ENCODE results near the gene FAM210B.

- no peak for TF ChIP-seq ZNF8 (CRISPR knock-in tag; IDR thresholded peaks at IDR 0.05)
- TF ChIP-seq ZFP3 (CRISPR knock-in tag; IDR thresholded peaks at IDR 0.05): no peak
- TF ChIP-seq PATZ1 (CRISPR knock-in tag; IDR thresholded peaks at IDR 0.05; ENCODE audit: borderline replicate concordance): no peak
- TF ChIP-seq ARNTL (CRISPR knock-in tag; IDR thresholded peaks at IDR 0.05; ENCODE audit: borderline replicate concordance, low read depth): no peak
- no peak for TF ChIP-seq ZFP30 (CRISPR knock-in tag; IDR thresholded peaks at IDR 0.05)
- TF ChIP-seq TOX (CRISPR knock-in tag; IDR thresholded peaks at IDR 0.05; ENCODE audit: borderline replicate concordance): no peak
- no peak for TF ChIP-seq PPARA (CRISPR knock-in tag; IDR thresholded peaks at IDR 0.05; ENCODE audit: borderline replicate concordance)
- TF ChIP-seq, protein P1, sequence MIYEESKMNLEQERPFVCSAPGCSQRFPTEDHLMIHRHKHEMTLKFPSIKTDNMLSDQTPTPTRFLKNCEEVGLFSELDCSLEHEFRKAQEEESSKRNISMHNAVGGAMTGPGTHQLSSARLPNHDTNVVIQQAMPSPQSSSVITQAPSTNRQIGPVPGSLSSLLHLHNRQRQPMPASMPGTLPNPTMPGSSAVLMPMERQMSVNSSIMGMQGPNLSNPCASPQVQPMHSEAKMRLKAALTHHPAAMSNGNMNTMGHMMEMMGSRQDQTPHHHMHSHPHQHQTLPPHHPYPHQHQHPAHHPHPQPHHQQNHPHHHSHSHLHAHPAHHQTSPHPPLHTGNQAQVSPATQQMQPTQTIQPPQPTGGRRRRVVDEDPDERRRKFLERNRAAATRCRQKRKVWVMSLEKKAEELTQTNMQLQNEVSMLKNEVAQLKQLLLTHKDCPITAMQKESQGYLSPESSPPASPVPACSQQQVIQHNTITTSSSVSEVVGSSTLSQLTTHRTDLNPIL (CRISPR knock-in tag; IDR thresholded peaks at IDR 0.05; ENCODE audit: low read depth): no peak
- no peak for TF ChIP-seq ZNF565 (CRISPR knock-in tag; conservative IDR thresholded peaks at IDR 0.05; ENCODE audit: low read depth)
- TF ChIP-seq CSDC2 (CRISPR knock-in tag; IDR thresholded peaks at IDR 0.05): no peak
- no peak for TF ChIP-seq POU6F1 (CRISPR knock-in tag; IDR thresholded peaks at IDR 0.05; ENCODE audit: borderline replicate concordance, low read depth)
- TF ChIP-seq, protein P2, sequence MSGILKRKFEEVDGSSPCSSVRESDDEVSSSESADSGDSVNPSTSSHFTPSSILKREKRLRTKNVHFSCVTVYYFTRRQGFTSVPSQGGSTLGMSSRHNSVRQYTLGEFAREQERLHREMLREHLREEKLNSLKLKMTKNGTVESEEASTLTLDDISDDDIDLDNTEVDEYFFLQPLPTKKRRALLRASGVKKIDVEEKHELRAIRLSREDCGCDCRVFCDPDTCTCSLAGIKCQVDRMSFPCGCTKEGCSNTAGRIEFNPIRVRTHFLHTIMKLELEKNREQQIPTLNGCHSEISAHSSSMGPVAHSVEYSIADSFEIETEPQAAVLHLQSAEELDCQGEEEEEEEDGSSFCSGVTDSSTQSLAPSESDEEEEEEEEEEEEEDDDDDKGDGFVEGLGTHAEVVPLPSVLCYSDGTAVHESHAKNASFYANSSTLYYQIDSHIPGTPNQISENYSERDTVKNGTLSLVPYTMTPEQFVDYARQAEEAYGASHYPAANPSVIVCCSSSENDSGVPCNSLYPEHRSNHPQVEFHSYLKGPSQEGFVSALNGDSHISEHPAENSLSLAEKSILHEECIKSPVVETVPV (CRISPR knock-in tag; IDR thresholded peaks at IDR 0.05): no peak
- no peak for TF ChIP-seq ESRRG (CRISPR knock-in tag; IDR thresholded peaks at IDR 0.05)
Observed at GRCh38 chr20:56324806-56325205, 34.0 kb upstream of the FAM210B start.
